ENCODE results near the gene MYCBPAP.
A peak's percentile ranks its signal among the peaks of the same experiment; 100 is the strongest.

DNA sequence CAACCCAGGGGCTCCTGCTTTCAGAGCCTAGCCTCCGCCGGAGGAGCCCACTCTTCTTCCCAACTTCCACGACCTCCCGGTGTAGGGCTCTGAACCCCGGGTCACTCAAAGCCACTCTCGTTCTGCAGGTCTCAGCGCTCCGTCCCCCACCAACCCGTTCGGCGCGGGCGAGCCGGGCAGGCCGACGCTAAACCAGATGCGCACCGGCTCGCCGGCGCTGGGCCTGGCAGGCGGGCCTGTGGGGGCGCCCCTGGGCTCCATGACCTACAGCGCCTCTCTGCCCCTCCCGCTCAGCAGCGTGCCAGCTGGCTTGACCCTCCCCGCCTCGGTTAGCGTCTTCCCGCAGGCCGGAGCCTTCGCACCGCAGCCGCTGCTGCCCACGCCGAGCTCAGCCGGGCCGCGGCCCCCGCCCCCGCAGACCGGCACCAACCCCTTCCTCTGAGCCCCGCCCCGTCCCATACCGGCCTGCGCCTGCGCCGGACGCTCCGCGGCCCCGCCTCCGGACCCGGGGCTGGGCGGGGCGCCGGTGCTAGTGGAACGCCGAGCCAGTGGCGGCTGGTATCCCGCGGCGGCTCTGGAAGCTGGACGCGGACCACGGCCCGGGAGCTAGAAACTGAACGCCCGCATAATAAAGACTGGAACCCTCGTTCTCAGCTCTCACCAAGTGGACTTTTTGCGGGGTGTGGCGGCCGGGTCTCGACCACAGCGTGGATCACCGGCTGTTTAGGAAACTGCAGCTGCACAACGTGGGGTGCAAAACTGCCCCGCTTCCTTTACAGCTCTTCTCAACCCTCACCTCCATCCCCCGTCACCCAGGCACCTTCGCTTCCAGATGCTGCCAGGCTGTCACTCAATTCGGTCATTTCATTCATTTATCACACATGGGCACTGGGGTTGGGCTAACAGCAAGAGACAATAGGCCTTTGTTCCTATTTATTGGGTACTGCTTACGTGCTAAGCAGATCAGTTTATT, 33.8 kb downstream of the MYCBPAP start:
- TF ChIP-seq, protein P1, sequence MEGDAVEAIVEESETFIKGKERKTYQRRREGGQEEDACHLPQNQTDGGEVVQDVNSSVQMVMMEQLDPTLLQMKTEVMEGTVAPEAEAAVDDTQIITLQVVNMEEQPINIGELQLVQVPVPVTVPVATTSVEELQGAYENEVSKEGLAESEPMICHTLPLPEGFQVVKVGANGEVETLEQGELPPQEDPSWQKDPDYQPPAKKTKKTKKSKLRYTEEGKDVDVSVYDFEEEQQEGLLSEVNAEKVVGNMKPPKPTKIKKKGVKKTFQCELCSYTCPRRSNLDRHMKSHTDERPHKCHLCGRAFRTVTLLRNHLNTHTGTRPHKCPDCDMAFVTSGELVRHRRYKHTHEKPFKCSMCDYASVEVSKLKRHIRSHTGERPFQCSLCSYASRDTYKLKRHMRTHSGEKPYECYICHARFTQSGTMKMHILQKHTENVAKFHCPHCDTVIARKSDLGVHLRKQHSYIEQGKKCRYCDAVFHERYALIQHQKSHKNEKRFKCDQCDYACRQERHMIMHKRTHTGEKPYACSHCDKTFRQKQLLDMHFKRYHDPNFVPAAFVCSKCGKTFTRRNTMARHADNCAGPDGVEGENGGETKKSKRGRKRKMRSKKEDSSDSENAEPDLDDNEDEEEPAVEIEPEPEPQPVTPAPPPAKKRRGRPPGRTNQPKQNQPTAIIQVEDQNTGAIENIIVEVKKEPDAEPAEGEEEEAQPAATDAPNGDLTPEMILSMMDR (IDR thresholded peaks at IDR 0.05) = peak in 3 of 5 experiments; percentile 7 to 16 (median 10)
- TF ChIP-seq POLR2A (IDR thresholded peaks at IDR 0.05) (peak; percentile 64), POLR2AphosphoS5 (IDR thresholded peaks at IDR 0.05) (peak; percentile 24 to 71 (median 63)), EP300 (IDR thresholded peaks at IDR 0.05; ENCODE audit: low read depth) (no peak)

All from transverse colon (tissue), 4 donors.